Muscle layer of duodenum (tissue), 2 donors: ENCODE measurements around the gene CTU1.
A peak's percentile ranks its signal among the peaks of the same experiment; 100 is the strongest.

Source experiments
- H3K27ac ChIP-seq: one replicate; pipeline ENCODE4 v1.7.0; 2013; ENCODE audit warnings: mild to moderate bottlenecking, low read length
- H3K27me3 ChIP-seq: one replicate; pipeline ENCODE4 v1.7.0; 2013; ENCODE audit warnings: low read depth, mild to moderate bottlenecking, control low read depth, low read length
- H3K36me3 ChIP-seq, 2 donors: one replicate each; pipeline ENCODE4 v1.7.0; 2013; ENCODE audit warnings: low read length in 2 of 2, control low read depth in 1 of 2, mild to moderate bottlenecking in 1 of 2; ENCODE audit not compliant: insufficient read depth in 2 of 2, control insufficient read depth in 1 of 2
- H3K4me1 ChIP-seq, 2 donors: one replicate each; pipeline ENCODE4 v1.7.0; 2013; ENCODE audit warnings: low read length in 2 of 2, mild to moderate bottlenecking in 2 of 2, control low read depth in 1 of 2, moderate library complexity in 1 of 2; ENCODE audit not compliant: insufficient read depth in 2 of 2, control insufficient read depth in 1 of 2
- H3K4me3 ChIP-seq, 2 donors: one replicate each; pipeline ENCODE4 v1.7.0; 2013; ENCODE audit warnings: low read length in 2 of 2, low read depth in 1 of 2, mild to moderate bottlenecking in 1 of 2
- H3K9me3 ChIP-seq, 2 donors: one replicate each; pipeline ENCODE4 v1.7.0; 2013; ENCODE audit warnings: low read length in 2 of 2, control low read depth in 1 of 2, mild to moderate bottlenecking in 1 of 2; ENCODE audit not compliant: control insufficient read depth in 1 of 2
- donor health status: healthy.

CTU1 gene

GRCh38 chr19:51129716-51130115 is 21.5 kb upstream of the CTU1 start:
- Histone ChIP-seq H3K9me3 (no peaks in the 10 kb centered on the region), H3K36me3 (no peaks in the 10 kb centered on the region), H3K27ac (no peak overlapping the region), H3K27me3 (no peaks in the 10 kb centered on the region), H3K4me3 (no peak overlapping the region), H3K4me1 (peaks cover 0 to 3% of the 10 kb centered on the region in 2 donors)

DNA sequence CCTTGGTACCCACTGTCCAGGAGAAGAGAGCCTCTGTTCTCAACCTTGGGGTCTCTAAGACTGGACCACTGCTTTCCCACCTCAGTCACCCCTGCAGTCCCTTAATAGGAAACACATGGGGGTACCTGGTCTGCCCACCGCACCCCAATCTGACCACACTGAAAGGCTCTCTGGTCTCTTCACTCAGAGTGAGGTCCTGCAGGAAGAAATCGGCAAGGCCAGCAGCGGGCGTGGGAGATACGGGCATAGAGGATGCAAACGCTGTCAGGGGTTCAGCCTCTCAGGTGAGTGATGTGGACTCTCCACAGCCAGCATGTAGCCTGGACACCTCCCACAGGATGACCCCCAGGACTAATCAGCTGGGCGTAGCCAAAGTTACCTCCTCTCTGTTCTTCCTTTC is 20.0 kb upstream of the CTU1 start:
- Histone ChIP-seq H3K27ac (no peak overlapping the region), H3K9me3 (no peaks in the 10 kb centered on the region), H3K27me3 (no peaks in the 10 kb centered on the region), H3K4me1 (peaks cover 0 to 3% of the 10 kb centered on the region in 2 donors), H3K4me3 (no peak overlapping the region), H3K36me3 (no peaks in the 10 kb centered on the region)

DNA sequence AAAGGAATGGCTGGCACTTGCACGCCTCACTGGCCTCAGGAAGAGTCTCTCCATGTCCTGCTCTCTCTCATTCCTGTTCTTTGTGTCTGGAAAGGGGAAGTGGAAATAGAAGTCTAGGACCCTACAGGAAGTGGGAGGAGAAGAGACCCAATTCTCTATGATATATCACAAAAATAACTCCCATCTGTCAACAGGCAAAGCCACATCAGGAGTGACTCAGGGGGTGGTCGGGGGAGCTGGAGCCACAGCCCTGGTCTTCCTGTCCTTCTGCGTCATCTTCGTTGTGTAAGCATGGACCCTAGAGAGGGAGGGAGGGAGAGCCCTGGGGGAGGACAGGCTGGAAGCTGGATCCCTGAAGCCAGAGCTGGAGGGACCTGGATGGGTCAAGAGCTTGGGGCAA is 19.5 kb upstream of the CTU1 start:
- Histone ChIP-seq H3K4me1 (peaks cover 0 to 3% of the 10 kb centered on the region in 2 donors), H3K4me3 (no peak overlapping the region), H3K9me3 (no peaks in the 10 kb centered on the region), H3K27me3 (no peaks in the 10 kb centered on the region), H3K27ac (no peak overlapping the region), H3K36me3 (no peaks in the 10 kb centered on the region)

- Histone ChIP-seq H3K27ac (peak overlapping the region; percentile 28), H3K4me1 (peaks cover 0 to 3% of the 10 kb centered on the region in 2 donors), H3K4me3 (peak overlapping the region; percentile 0 to 5), H3K27me3 (no peaks in the 10 kb centered on the region), H3K36me3 (no peaks in the 10 kb centered on the region), H3K9me3 (no peaks in the 10 kb centered on the region)
Measured at GRCh38 chr19:51127032-51127431, 18.8 kb upstream of the CTU1 start.

- no peaks in the 10 kb centered on the region for H3K36me3 ChIP-seq
- no peak overlapping the region for H3K27ac ChIP-seq
- H3K4me3 ChIP-seq, result peak overlapping the region; percentile 21 to 38
- H3K9me3 ChIP-seq, result no peaks in the 10 kb centered on the region
- peaks cover 0 to 3% of the 10 kb centered on the region in 2 donors for H3K4me1 ChIP-seq
- H3K27me3 ChIP-seq, result no peaks in the 10 kb centered on the region
Measured at GRCh38 chr19:51125421-51126075, 17.3 kb upstream of the CTU1 start.

- Histone ChIP-seq H3K27me3 (no peaks in the 10 kb centered on the region), H3K9me3 (no peaks in the 10 kb centered on the region), H3K4me1 (peaks cover 0 to 3% of the 10 kb centered on the region in 2 donors), H3K36me3 (no peaks in the 10 kb centered on the region), H3K4me3 (peak within 1 kb of the TSS; percentile 21 to 38), H3K27ac (peak within 1 kb of the TSS; percentile 23)
Measured at GRCh38 chr19:51124729-51125128, 16.5 kb upstream of the CTU1 start, which contains the start of gene SIGLEC9. Gene SIGLEC9, plus strand, starts transcription at chr19:51124906. Its CDS starts 69 bp downstream, at chr19:51124975.

- Histone ChIP-seq H3K9me3 (no peaks in the 10 kb centered on the region), H3K4me1 (peaks cover 0 to 3% of the 10 kb centered on the region in 2 donors), H3K36me3 (no peaks in the 10 kb centered on the region), H3K27ac (peak overlapping the region; percentile 23), H3K27me3 (no peaks in the 10 kb centered on the region), H3K4me3 (no peak overlapping the region)
Measured at GRCh38 chr19:51124216-51124615, 16.0 kb upstream of the CTU1 start.

DNA sequence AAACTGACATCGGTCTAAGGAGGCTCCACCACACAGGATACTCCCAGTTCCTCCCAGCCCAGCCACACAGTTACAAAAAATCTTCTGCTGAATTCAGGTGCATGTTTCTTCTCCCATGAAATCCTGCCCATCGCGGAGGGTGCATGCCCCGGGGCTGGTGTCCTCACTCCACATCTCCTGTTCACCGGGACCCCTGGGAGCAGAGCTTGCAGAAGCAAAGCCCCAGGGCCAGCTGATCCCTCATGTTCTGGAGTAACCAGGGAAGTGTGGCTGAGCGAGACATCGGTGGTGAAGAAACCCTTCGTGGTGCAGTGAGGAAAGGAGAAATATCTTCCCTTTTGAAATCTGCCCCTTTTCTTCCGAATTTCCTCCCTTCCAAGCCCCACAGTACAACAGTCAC is 15.6 kb upstream of the CTU1 start:
- Histone ChIP-seq H3K27me3 (no peaks in the 10 kb centered on the region), H3K9me3 (no peaks in the 10 kb centered on the region), H3K4me3 (no peak overlapping the region), H3K36me3 (no peaks in the 10 kb centered on the region), H3K27ac (peak overlapping the region; percentile 23), H3K4me1 (peaks cover 0 to 3% of the 10 kb centered on the region in 2 donors)

DNA sequence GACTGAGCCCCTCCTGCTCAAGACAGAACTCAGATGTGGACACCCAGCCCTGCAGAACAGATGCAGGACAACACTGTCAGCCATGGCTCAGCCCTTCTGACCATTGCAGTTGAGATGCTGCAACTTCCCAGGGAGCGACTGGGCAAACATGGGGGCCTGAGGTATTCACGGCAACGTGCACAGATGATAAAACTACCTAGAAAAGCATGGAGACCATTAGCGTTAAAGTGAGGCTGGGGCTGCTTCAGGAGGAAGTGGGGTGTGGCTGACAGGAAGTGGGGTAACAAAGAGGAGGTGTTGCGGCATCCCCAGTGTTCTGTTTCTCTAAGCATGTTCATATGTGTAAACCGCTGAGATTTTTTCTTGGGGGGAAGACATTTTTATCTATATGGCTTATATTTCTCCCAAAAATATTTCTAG is 15.2 kb upstream of the CTU1 start:
- H3K27me3 ChIP-seq, result no peaks in the 10 kb centered on the region
- no peaks in the 10 kb centered on the region for H3K9me3 ChIP-seq
- H3K27ac ChIP-seq, result peak overlapping the region; percentile 23
- H3K4me1 ChIP-seq, result no peaks in the 10 kb centered on the region
- no peaks in the 10 kb centered on the region for H3K36me3 ChIP-seq
- no peak overlapping the region for H3K4me3 ChIP-seq

GRCh38 chr19:51122112-51122981 is 14.1 kb upstream of the CTU1 start:
- Histone ChIP-seq H3K4me3 (no peak overlapping the region), H3K4me1 (no peaks in the 10 kb centered on the region), H3K9me3 (no peaks in the 10 kb centered on the region), H3K27ac (peak overlapping the region; percentile 23), H3K27me3 (no peaks in the 10 kb centered on the region), H3K36me3 (no peaks in the 10 kb centered on the region)

GRCh38 chr19:51121257-51121656 is 13.0 kb upstream of the CTU1 start:
- Histone ChIP-seq H3K4me1 (no peaks in the 10 kb centered on the region), H3K27me3 (no peaks in the 10 kb centered on the region), H3K4me3 (no peak overlapping the region), H3K27ac (no peak overlapping the region), H3K36me3 (no peaks in the 10 kb centered on the region), H3K9me3 (no peaks in the 10 kb centered on the region)
